Measurements from ENCODE around the gene SLC12A5.

SLC12A5 gene

GRCh38 chr20:46007671-46008070, 21.3 kb upstream of the SLC12A5 start:
- DNase-seq, result no peak

GRCh38 chr20:46009816-46010215, 19.2 kb upstream of the SLC12A5 start:
- no peak for DNase-seq

DNA sequence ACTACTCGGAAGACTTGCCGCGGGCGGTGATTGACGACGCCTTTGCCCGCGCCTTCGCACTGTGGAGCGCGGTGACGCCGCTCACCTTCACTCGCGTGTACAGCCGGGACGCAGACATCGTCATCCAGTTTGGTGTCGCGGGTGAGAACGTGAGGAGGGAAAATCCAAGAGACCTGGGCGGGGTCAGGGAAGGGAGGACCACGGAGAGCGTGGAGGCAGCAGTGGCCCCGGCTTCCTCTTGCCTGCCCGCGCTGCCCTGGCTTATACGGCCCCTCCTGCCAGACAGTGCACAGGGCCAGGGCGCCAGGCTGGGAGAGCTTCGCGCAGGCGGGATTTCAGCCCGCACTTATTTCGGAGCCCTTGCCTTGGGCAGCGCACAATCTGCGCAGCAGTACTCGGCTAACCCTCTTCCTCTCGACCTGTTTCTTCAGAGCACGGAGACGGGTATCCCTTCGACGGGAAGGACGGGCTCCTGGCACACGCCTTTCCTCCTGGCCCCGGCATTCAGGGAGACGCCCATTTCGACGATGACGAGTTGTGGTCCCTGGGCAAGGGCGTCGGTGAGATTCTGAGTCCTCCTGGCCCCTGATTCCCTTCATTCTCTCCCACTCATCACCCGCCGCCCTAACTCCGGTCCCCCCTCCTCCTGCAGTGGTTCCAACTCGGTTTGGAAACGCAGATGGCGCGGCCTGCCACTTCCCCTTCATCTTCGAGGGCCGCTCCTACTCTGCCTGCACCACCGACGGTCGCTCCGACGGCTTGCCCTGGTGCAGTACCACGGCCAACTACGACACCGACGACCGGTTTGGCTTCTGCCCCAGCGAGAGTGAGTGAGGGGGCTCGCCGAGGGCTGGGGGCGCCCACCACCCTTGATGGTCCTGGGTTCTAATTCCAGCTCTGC, 18.3 kb upstream of the SLC12A5 start:
- peak; percentile 45 for DNase-seq

DNA sequence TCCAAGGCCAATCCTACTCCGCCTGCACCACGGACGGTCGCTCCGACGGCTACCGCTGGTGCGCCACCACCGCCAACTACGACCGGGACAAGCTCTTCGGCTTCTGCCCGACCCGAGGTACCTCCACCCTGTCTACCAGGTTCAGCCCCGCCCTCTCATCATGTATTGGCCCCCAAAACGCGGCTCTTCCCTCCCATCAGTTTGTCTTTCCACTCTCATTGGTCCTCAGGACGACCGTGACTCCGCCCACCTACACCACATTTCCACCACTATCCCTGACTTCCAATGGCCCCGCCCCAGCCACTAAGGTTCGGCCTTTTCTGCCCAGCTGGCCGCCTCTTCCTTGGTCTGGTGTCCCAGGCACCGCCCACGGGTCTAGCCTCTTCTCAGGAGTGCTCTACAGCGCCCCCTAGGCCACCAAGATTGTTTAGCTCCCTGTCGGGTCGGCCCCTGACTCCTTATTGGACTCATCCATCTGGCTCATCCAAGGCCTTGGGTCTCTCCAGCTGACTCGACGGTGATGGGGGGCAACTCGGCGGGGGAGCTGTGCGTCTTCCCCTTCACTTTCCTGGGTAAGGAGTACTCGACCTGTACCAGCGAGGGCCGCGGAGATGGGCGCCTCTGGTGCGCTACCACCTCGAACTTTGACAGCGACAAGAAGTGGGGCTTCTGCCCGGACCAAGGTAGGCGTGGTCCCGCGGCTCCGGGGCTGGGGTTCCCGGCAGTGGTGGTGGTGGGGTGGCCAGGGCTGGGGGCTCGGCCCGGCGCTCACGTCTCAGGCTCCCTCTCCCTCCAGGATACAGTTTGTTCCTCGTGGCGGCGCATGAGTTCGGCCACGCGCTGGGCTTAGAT, 17.2 kb upstream of the SLC12A5 start:
- peak; percentile 34 for DNase-seq

DNA sequence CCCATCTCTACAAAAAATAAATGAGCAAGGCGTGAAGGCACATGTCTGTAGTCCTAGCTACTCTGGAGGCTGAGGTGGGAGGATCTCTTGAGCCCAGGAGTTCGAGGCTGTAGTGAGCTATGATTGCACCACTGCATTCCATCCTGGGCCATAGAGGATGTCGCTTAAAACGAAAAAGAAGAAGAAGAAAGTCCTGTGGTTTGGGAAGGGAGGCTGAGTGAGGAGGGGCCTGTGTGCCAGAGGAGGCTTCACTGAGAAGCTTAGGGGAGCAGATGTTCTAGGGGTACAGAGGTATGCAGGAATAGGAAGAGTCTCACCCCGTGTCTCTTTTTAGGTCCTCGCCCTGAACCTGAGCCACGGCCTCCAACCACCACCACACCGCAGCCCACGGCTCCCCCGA, 16.1 kb upstream of the SLC12A5 start:
- no peak for DNase-seq

- DNase-seq, result no peak
Measured at GRCh38 chr20:46013322-46013828, 15.6 kb upstream of the SLC12A5 start.

DNA sequence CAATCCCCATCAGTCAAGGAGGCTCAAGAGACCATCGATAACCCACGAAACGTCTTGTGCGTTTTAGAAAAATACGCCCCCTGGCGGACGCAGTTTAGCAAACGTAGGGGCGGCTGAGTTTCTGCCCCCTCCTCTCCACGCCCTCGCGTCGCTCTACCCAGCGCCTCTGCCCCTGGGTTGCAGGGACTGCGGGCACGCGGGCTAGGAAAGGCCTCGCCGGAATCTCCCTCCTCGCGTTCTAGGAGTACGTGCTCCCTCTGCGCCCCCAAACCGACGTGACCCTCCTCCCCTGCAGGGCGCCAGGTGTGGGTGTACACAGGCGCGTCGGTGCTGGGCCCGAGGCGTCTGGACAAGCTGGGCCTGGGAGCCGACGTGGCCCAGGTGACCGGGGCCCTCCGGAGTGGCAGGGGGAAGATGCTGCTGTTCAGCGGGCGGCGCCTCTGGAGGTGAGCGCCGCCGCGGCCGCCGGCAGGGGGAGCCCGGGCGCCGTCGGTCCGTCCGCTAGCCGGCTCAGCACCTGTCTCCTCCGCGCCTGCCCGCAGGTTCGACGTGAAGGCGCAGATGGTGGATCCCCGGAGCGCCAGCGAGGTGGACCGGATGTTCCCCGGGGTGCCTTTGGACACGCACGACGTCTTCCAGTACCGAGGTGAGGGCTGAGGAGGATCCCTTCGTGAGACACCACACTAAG, 15.0 kb upstream of the SLC12A5 start:
- DNase-seq, result peak; percentile 69

DNA sequence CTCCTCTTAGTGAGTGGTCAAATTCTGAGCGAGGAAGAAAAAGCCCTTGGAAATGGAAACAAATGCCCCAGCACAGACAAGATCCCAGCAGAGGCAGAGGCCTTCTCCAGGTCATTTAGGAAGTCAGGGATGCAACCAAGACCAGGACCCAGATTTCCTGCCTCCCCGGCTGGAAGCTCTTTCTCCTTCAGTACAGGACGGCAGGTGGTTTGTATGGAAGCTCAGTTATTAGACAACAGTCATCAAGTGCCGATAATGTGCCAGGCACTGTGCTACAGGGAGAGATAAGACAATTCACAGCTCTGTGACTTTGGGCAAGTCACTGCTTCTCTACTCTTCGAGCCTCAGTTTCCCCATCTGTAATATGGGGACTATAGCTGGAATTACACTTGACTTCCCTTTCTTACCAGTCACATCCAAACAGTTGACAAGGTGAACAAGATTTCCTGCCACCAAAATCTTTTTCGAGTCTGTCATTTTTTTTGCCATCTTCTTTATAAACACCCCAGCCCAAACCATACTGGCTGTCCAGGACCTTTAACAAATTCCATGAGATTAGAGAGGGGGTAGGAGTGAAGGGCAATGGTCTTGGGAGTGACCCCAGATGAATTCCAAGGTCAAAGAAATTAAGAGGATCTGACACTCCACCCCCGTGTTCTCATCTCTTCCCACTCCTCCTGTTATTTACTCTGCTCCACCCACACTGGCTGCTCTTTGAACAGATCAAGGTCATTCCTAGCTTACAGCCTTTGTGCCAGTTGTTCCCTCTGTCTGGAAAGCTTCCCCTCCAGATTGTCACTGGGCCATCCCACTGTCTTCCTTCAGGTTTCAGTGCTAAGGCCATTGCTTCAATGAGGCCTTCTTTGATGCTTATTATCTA, 14.3 kb upstream of the SLC12A5 start:
- no peak for DNase-seq

DNA sequence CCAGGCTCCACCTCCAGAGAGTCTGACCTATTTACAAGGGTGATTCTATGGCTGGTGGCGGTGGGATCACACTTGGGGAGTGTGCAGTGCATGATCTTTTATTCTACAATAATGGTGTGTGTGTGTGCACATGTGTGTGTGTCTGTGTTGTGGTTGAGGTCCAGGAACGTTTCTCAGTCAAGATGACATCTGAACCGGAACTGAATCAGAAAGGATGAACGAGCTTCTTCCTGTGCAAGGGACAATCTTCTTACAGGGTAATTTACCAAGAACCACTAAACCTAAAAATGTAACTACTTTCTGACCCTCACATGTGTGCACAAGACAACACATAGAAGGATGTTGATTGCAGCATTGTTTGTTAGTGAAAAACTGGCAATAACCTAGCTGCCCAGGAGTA, 11.7 kb upstream of the SLC12A5 start:
- DNase-seq, result no peak

- no peak for DNase-seq
Measured at GRCh38 chr20:46018112-46018511, 10.9 kb upstream of the SLC12A5 start.

DNA sequence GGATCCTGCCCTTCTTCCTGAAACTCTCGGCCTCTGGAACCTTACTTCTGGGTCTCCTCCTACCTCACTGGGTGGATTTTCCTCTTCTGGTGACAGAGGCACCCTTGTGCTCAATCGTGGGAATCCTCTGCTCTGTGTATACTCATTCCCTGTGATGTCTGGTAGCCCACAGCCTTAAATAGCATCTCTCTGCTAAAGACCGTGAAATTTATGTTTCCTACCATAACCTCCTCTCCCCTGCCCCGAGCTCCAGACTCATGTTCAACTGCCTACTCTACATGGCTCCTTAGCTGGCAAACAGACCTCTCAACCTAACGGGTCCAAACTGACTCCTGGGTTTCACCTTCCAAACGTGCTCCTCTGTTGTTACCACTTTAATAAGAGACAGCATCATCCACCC, 10.4 kb upstream of the SLC12A5 start:
- no peak for DNase-seq

DNA sequence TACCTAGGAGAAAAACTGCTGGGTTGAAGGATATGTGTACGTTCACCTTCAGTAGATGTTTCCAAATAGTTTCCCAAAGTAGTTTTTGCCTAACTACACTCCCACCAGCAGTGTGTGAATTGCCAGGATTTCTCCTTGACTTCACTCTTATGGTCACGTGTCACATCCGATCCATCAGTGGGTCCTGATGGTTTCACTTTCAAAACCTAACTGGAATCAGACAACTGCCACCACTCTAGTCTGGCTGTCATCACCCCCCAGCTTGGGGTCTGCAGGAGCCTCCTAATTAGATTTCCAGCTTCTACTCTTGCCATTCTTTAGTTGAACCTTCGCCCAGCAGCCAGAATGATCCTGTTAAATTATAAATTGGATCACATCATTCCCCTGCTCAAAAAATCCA, 8.5 kb upstream of the SLC12A5 start:
- DNase-seq, result no peak

- DNase-seq, result peak; percentile 38
Measured at GRCh38 chr20:46021361-46022359, 7.4 kb upstream of the SLC12A5 start.

DNA sequence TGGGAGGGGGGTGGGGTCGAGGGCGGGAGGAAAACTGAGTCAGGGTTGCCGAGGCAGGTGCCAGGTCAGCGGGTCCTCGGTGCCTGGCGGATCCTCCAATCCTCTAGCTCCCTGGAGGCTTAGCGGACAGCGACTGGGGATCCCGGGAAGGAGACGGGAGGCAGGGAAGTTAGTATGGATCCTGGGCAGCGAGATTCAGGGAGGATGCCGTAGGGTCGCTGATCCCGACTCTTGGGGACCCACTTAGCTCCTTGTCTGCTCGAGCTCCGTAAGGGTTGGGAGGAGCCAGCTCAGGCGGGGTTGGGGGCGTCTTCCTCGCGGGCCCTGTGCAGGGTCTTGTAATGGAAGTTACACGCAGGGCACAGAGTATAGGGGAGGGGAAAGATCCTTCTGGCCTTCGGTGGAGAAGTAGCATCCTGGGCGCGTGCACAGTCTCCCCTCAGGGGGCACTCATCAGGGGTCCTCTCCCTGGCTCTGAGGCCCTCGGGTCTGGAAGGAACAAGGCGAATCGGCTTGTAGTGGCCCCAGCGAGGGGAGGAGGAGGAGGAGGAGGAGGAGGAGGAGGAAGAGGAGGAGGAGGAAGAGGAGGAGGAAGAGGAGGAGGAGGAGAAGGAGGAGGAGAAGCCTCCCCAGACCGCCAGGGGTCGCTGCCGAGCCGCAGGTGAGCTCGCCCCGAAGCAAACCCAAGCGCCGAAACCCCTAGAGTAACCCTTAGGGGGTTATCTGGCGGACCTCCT, 6.4 kb upstream of the SLC12A5 start:
- DNase-seq, result peak; percentile 81

GRCh38 chr20:46023148-46023484, 5.9 kb upstream of the SLC12A5 start:
- DNase-seq, result no peak

DNA sequence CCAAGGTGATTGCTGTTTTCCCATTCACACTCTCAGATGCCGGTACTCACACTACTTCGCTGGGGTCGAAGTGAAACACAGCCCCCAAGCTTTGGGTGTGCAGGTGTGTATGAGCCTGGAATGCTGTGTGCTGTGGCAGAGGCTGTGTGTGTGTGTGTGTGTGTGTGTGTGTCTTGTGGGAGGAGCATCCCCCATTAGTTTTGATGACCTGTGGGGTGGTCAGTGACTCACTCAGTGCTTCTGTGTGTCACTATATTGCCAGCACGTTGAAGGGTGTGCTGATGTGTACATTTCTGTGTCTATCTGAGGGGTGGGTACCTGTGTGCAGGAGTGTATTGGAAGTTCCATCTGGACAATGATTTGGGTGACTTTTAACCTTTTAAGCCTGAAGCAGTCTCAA, 5.0 kb upstream of the SLC12A5 start:
- no peak for DNase-seq

DNA sequence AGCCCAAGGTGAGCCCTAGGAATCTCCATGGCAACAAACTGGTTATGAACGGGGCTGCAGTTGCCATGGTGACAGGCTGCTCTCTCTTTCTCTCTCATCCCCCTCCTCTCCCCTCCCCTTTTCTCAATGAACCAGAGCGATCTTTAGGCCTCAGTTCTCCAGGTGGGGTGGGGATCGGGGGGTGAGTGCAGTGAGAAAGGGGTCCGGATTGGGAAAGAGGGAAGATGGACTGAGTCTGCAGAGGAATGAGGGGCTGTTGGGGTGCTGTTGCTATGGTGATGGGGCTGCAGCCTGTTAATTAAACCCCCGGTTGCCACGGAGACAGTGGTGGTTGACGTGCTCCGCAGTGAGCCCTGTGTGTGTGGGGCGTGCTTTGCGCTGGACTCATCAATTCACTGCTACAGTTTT, 3.6 kb upstream of the SLC12A5 start:
- no peak for DNase-seq

- no peak for DNase-seq
Measured at GRCh38 chr20:46027245-46027853, 1.7 kb upstream of the SLC12A5 start.

DNA sequence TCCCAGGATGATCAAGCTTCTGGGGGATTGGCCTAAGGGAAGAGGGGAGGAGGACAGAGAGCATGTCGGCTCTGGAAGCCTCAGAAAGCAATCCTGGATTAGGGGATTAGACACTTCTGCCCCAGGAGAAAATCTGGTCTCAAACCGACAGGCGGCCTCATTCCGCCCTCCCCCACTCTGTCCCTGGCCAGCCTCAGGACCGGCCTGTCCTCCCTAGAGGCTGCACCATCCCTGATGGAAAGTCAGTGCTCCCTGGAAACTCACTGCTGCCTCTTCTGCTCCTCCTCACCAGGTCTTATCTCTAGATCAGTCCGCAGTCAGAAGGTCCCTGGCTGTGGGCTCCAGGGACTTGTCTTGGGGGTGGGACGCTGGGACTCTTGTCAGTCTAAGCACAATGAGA, 905 bp upstream of the SLC12A5 start:
- no peak for DNase-seq

Data from activated CD8-positive, alpha-beta memory T cell treated with anti-CD3 and anti-CD28 coated beads, Interleukin-2, amount 50 U/mL, for 4 hours (primary cell).